ENCODE data around the gene PTCHD4.

The PTCHD4 gene

DNA sequence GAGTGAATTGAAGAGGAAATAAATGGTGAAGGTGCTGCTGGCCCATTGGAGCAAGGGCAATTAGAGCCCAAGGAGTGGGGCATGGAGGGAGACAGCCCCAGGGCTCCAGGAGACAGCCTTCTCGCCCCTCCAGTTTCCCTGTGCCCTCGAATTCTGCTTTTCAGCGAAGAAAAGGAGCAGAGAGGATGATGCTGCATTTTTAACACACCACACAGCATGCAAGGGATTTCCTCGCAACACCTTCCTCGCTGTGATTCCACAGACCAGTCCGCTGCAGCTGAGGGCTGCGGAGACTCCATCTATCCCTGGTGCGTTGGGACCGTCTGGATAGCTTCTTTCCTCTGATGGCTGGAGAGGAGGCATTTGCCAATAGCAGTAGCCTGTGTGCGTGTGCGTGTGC lies 41.7 kb downstream of the PTCHD4 start:
- no peak for TF ChIP-seq TAF1 (IDR thresholded peaks at IDR 0.05; ENCODE audit: borderline replicate concordance, low read depth, low read length)
- no peak for TF ChIP-seq POLR2A (IDR thresholded peaks at IDR 0.05; ENCODE audit: low read depth, low read length)
- TF ChIP-seq POLR2AphosphoS5 (IDR thresholded peaks at IDR 0.05; ENCODE audit: low read depth, low read length): no peak
- FAIRE-seq (no peak), DNase-seq (ENCODE audit: insufficient read length) (no peak)

- TF ChIP-seq TAF1 (IDR thresholded peaks at IDR 0.05; ENCODE audit: borderline replicate concordance, low read depth, low read length) (no peak), POLR2A (IDR thresholded peaks at IDR 0.05; ENCODE audit: low read depth, low read length) (no peak), POLR2AphosphoS5 (IDR thresholded peaks at IDR 0.05; ENCODE audit: low read depth, low read length) (no peak)
- DNase-seq (ENCODE audit: insufficient read length) (no peak), FAIRE-seq (no peak)
Measured at GRCh38 chr6:48068278-48069251, 42.4 kb downstream of the PTCHD4 start.

DNA sequence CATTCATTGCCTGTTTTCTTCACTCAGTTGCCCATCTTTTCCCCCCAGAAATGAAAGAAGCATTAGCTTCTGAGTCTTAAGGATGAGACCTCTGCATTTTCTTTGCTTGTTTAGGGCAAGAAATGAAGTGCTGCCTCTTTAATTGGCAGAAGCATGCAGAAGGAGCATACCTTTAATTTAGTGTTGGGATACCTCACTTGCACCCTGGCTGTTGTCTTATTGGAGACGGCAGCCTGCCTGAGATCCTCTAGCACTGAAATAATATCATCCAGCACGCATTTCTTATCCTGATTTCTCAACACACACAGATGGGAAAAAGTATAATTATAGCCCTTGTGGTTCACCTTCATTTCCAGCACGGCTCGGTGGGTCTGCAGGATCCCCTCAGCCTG lies 43.1 kb downstream of the PTCHD4 start:
- TF ChIP-seq POLR2A (IDR thresholded peaks at IDR 0.05; ENCODE audit: low read depth, low read length): no peak
- no peak for TF ChIP-seq TAF1 (IDR thresholded peaks at IDR 0.05; ENCODE audit: borderline replicate concordance, low read depth, low read length)
- TF ChIP-seq POLR2AphosphoS5 (IDR thresholded peaks at IDR 0.05; ENCODE audit: low read depth, low read length): no peak
- FAIRE-seq (no peak), DNase-seq (ENCODE audit: insufficient read length) (no peak)

- TF ChIP-seq POLR2A (IDR thresholded peaks at IDR 0.05; ENCODE audit: low read depth, low read length): no peak
- FAIRE-seq: no peak
- DNase-seq (ENCODE audit: insufficient read length): no peak
Measured at GRCh38 chr6:48067148-48067712, 43.8 kb downstream of the PTCHD4 start.

- DNase-seq (ENCODE audit: insufficient read length) (no peak), FAIRE-seq (no peak)
- TF ChIP-seq POLR2AphosphoS5 (IDR thresholded peaks at IDR 0.05; ENCODE audit: low read depth, low read length) (no peak), POLR2A (IDR thresholded peaks at IDR 0.05; ENCODE audit: low read depth, low read length) (no peak), TAF1 (IDR thresholded peaks at IDR 0.05; ENCODE audit: borderline replicate concordance, low read depth, low read length) (no peak)
Measured at GRCh38 chr6:48061265-48061990, 49.6 kb downstream of the PTCHD4 start.

All from GM12892 (cell line).